B cell (primary cell): ENCODE data around the gene PPP3CA. TPM values are rescaled to one million over a fixed set of nuclear protein-coding genes. Genes with fewer than 3 reads are reported as not detected.

Experiments
- ATAC-seq: fragments of 200-7000 bp; cut with Tn5 transposase; one replicate; pipeline ENCODE4 v1.10.0; 2021; ENCODE audit warnings: low read depth, mild to moderate bottlenecking, moderate number of reproducible peaks, moderate library complexity
- CTCF ChIA-PET: fragments of 350-600 bp; sonication (Branson Sonifier 250); formaldehyde crosslinking; loops from one replicate; lab custom pipeline; 2021; ENCODE audit warnings: antibody characterized with exemption, inconsistent platforms; lab: Charles Lee
- POLR2A ChIA-PET: fragments of 350-600 bp; sonication (Branson Sonifier 250); formaldehyde crosslinking; loops from one replicate; lab custom pipeline; 2021; ENCODE audit warnings: antibody characterized with exemption; lab: Charles Lee
- DNase-seq: peaks from one replicate; pipeline ENCODE4 v3.0.0; 2013
- H2AFZ ChIP-seq: 2 replicates; pipeline ENCODE4 v1.6.1; 2012; ENCODE audit warnings: mild to moderate bottlenecking, low read depth, low read length; ENCODE audit not compliant: insufficient read depth, poor library complexity, severe bottlenecking
- H3K27ac ChIP-seq, 2 donors: 1 replicate in 1 of 2; 2 replicates in 1 of 2; pipeline ENCODE4 v1.5.1; 2012 to 2013; ENCODE audit warnings: low read length in 2 of 2, mild to moderate bottlenecking in 2 of 2, moderate library complexity in 1 of 2
- H3K27me3 ChIP-seq, 4 experiments: fragments of 200-600 bp in 1 of 4; sonication (generic) in 1 of 4; replicated peaks in 1 of 4; 1 replicate in 2 of 4; 2 replicates in 2 of 4; pipeline versions ENCODE4 v1.6.1 to v1.7.0; 2013 to 2016; ENCODE audit warnings: low read length in 3 of 4, mild to moderate bottlenecking in 2 of 4, mixed read lengths in 1 of 4, moderate library complexity in 1 of 4; ENCODE audit not compliant: insufficient read depth in 4 of 4, control insufficient read depth in 3 of 4; ENCODE audit errors: control extremely low read depth in 1 of 4
- H3K36me3 ChIP-seq, 2 experiments: replicated peaks in 1 of 2; 1 replicate in 1 of 2; 2 replicates in 1 of 2; pipeline versions ENCODE4 v1.6.1 to v1.7.1; 2013; ENCODE audit warnings: low read length in 1 of 2; ENCODE audit not compliant: insufficient read depth in 2 of 2, control insufficient read depth in 1 of 2; ENCODE audit errors: control extremely low read depth in 1 of 2, extremely low read depth in 1 of 2
- H3K4me1 ChIP-seq, 2 donors: fragments of 200-600 bp in 1 of 2; sonication (generic) in 1 of 2; 1 replicate in 1 of 2; 2 replicates in 1 of 2; pipeline versions ENCODE4 v1.5.1 to v1.6.1; 2013 to 2017; ENCODE audit warnings: low read length in 2 of 2; ENCODE audit not compliant: control insufficient read depth in 2 of 2, insufficient read depth in 2 of 2
- H3K4me2 ChIP-seq: replicated peaks from 2 replicates; pipeline ENCODE3; 2012; ENCODE audit warnings: mild to moderate bottlenecking, low read depth, low read length; ENCODE audit not compliant: poor library complexity, severe bottlenecking
- H3K4me3 ChIP-seq, 5 experiments: fragments of 200-600 bp in 1 of 5; sonication (generic) in 1 of 5; 1 replicate in 3 of 5; 2 replicates in 2 of 5; pipeline versions ENCODE4 v1.5.1 to v1.7.0; 2011 to 2016; ENCODE audit warnings: low read length in 4 of 5, mild to moderate bottlenecking in 4 of 5, low read depth in 2 of 5, control low read depth in 1 of 5, moderate library complexity in 1 of 5; ENCODE audit not compliant: insufficient read depth in 1 of 5; ENCODE audit errors: control extremely low read depth in 1 of 5, extremely low read depth in 1 of 5
- H3K79me2 ChIP-seq: fragments of 200-600 bp; sonication (generic); one replicate; pipeline ENCODE4 v1.6.0; 2016; ENCODE audit warnings: low read length; ENCODE audit not compliant: control insufficient read depth, insufficient read depth
- H3K9ac ChIP-seq: fragments of 200-600 bp; sonication (generic); 2 replicates; pipeline ENCODE4 v1.6.1; 2017; ENCODE audit warnings: mild to moderate bottlenecking, low read length, moderate library complexity
- H3K9me3 ChIP-seq, 3 donors: one replicate each; pipeline versions ENCODE4 v1.6.1 to v1.7.1; 2013; ENCODE audit warnings: low read length in 2 of 3; ENCODE audit not compliant: control insufficient read depth in 2 of 3, insufficient read depth in 1 of 3; ENCODE audit errors: control extremely low read depth in 1 of 3
- H4K20me1 ChIP-seq: 2 replicates; pipeline ENCODE4 v1.6.0; 2012; ENCODE audit warnings: mild to moderate bottlenecking, low read length; ENCODE audit not compliant: insufficient read depth, control insufficient read depth, poor library complexity, severe bottlenecking
- H3K27ac Mint-ChIP-seq: one replicate; pipeline ENCODE4 v1.8.0; 2021; ENCODE audit warnings: mixed read lengths
- H3K27me3 Mint-ChIP-seq: one replicate; pipeline ENCODE4 v1.8.0; 2021; ENCODE audit warnings: mixed read lengths
- H3K4me1 Mint-ChIP-seq: one replicate; pipeline ENCODE4 v1.8.0; 2021; ENCODE audit warnings: mixed read lengths
- H3K4me3 Mint-ChIP-seq: one replicate; pipeline ENCODE4 v1.8.0; 2021; ENCODE audit warnings: mixed read lengths
- H3K9me3 Mint-ChIP-seq: one replicate; pipeline ENCODE4 v1.8.0; 2022; ENCODE audit warnings: mixed read lengths; ENCODE audit not compliant: insufficient read depth
- EZH2 ChIP-seq: IDR thresholded peaks from 2 replicates; pipeline ENCODE4 v1.6.1; 2012; ENCODE audit warnings: borderline replicate concordance, low read depth, mild to moderate bottlenecking, moderate library complexity, low read length; ENCODE audit not compliant: insufficient read depth, poor library complexity, severe bottlenecking
- WGBS: methylation state at CpG from one replicate; pipeline ENCODE4 v1.1.5; 2013; ENCODE audit warnings: missing lambda C conversion rate; ENCODE audit not compliant: insufficient coverage; 5-methylcytosine and 5-hydroxymethylcytosine counted together
- intact Hi-C: fragments of 100-400 bp; cut with micrococcal nuclease; formaldehyde crosslinking; loops from one replicate; pipeline ENCODE4 v1.10.0; 2022
- polyA plus RNA-seq: library from polyadenylated mRNA; depleted of rRNA; stranded (reverse); fragments of >200 nt; gene quantifications from 2 replicates; pipeline ENCODE4 v1.2.3, GENCODE V29; 2012
- total RNA-seq, 2 donors: library from RNA; stranded (reverse); fragments of 120-200 nt in 1 of 2; gene quantifications; 1 replicate in 1 of 2; 2 replicates in 1 of 2; pipeline versions ENCODE4 v1.2.3 to v1.2.4, GENCODE V29; 2013 to 2022
- TF ChIP-seq, protein P1 (sequence below): fragments of 200-600 bp; IDR thresholded peaks from one replicate; pipeline ENCODE4 v1.8.0; 2022; ENCODE audit warnings: antibody characterized with exemption, mild to moderate bottlenecking

Gene PPP3CA
- total and polyA plus RNA-seq, 2 donors (not counting 1 experiment from before 2014, with no cell fraction given) = 14.3 to 85.1 TPM

GRCh38 chr4:101142259-101142658 lies 205.1 kb downstream of the PPP3CA start:
- intact Hi-C loops = loop anchor here (5.0 kb wide), 1 partner anchor 55 kb away; no protein-coding TSS in a partner anchor
- Mint-ChIP-seq H3K4me1 (peaks cover 55% of the 10 kb centered on the region), H3K27me3 (no peaks in the 10 kb centered on the region), H3K27ac (no peak overlapping the region), H3K9me3 (no peaks in the 10 kb centered on the region), H3K4me3 (no peak overlapping the region)
- ChIA-PET POLR2A (interaction anchor here (0.7 kb wide), 1 partner anchor 190 kb away, joined by 4 read pairs; no protein-coding TSS in a partner anchor), CTCF (interaction anchor here (0.7 to 1.0 kb wide), 2 partner anchors 552 to 1049 kb away, joined by 3 read pairs; no protein-coding TSS in a partner anchor)
- no peaks in the 10 kb centered on the region for H3K27me3 ChIP-seq
- H3K4me1 ChIP-seq = peaks cover 28 to 40% of the 10 kb centered on the region in 2 donors
- H2AFZ ChIP-seq = no peak overlapping the region
- no peak overlapping the region for H3K4me3 ChIP-seq
- no peak for DNase-seq
- no peak overlapping the region for H3K9ac ChIP-seq
- no peak for TF ChIP-seq EZH2
- TF ChIP-seq, protein P1, sequence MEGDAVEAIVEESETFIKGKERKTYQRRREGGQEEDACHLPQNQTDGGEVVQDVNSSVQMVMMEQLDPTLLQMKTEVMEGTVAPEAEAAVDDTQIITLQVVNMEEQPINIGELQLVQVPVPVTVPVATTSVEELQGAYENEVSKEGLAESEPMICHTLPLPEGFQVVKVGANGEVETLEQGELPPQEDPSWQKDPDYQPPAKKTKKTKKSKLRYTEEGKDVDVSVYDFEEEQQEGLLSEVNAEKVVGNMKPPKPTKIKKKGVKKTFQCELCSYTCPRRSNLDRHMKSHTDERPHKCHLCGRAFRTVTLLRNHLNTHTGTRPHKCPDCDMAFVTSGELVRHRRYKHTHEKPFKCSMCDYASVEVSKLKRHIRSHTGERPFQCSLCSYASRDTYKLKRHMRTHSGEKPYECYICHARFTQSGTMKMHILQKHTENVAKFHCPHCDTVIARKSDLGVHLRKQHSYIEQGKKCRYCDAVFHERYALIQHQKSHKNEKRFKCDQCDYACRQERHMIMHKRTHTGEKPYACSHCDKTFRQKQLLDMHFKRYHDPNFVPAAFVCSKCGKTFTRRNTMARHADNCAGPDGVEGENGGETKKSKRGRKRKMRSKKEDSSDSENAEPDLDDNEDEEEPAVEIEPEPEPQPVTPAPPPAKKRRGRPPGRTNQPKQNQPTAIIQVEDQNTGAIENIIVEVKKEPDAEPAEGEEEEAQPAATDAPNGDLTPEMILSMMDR = no peak
- H3K27ac ChIP-seq = no peak overlapping the region
- H3K4me2 ChIP-seq = peak overlapping the region; percentile 46
- no peaks in the 10 kb centered on the region for H3K36me3 ChIP-seq
- no peaks in the 10 kb centered on the region for H3K9me3 ChIP-seq
- peaks cover 55% of the 10 kb centered on the region for H3K79me2 ChIP-seq
- WGBS = 100% methylated on average over 2 of the region's 4 CpGs
- no peak for ATAC-seq
- peaks cover 8% of the 10 kb centered on the region for H4K20me1 ChIP-seq

DNA sequence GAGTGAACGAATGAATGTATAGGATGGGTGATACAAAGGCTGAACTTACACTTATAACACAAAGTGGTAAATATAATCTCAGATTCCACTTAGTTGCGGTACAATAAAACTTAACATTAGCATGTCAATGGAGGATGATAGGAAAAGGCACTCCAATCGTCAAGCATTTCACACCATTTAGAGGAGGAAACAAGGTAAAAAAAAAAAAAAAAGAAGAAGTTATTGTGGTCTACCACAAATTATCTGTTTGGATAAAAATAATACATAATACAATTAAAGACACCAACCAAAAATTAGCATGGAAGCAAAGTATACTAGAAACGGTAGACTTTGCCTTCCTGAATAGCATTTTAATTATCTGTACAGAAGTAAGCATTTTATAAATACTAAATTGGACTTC lies 205.5 kb downstream of the PPP3CA start:
- intact Hi-C loops = loop anchor here (5.0 kb wide), 1 partner anchor 55 kb away; no protein-coding TSS in a partner anchor
- Mint-ChIP-seq H3K4me1 (peaks cover 59% of the 10 kb centered on the region), H3K27ac (no peak overlapping the region), H3K27me3 (no peaks in the 10 kb centered on the region), H3K4me3 (peak overlapping the region; percentile 42), H3K9me3 (no peaks in the 10 kb centered on the region)
- TF ChIP-seq, protein P1 = no peak
- TF ChIP-seq EZH2 = no peak
- DNase-seq (no peak), ATAC-seq (peak; percentile 24)
- CTCF ChIA-PET = interaction anchor here (0.7 to 1.0 kb wide), 2 partner anchors 553 to 1048 kb away, joined by 3 read pairs; no protein-coding TSS in a partner anchor
- Histone ChIP-seq H3K79me2 (peaks cover 55% of the 10 kb centered on the region), H3K4me3 (no peak overlapping the region), H3K9ac (no peak overlapping the region), H3K4me1 (peaks cover 31 to 44% of the 10 kb centered on the region in 2 donors), H4K20me1 (peaks cover 8% of the 10 kb centered on the region), H3K36me3 (no peaks in the 10 kb centered on the region), H3K27ac (no peak overlapping the region), H3K27me3 (no peaks in the 10 kb centered on the region), H2AFZ (no peak overlapping the region), H3K9me3 (no peaks in the 10 kb centered on the region), H3K4me2 (peak overlapping the region; percentile 46)
- POLR2A ChIA-PET = interaction anchor here (0.6 to 0.7 kb wide), 2 partner anchors 191 to 459 kb away, joined by 4 to 6 read pairs; no protein-coding TSS in a partner anchor
- no CpG with 5 or more reads among the region's 4 CpGs for WGBS
